Astrocyte (in vitro differentiated cells and primary cell): ENCODE measurements around the gene SCNN1A.

Experiments used
- EZH2 ChIP-seq: IDR thresholded peaks from 2 replicates; pipeline ENCODE4 v1.6.1; 2012; ENCODE audit warnings: mild to moderate bottlenecking, low read length, inconsistent platforms; ENCODE audit not compliant: insufficient read depth
- TF ChIP-seq, protein P1 (sequence below): IDR thresholded peaks from 2 replicates; pipeline ENCODE4 v1.5.1; 2011; ENCODE audit warnings: low read depth, mild to moderate bottlenecking, inconsistent platforms, low read length, moderate library complexity; ENCODE audit not compliant: insufficient read depth

DNA sequence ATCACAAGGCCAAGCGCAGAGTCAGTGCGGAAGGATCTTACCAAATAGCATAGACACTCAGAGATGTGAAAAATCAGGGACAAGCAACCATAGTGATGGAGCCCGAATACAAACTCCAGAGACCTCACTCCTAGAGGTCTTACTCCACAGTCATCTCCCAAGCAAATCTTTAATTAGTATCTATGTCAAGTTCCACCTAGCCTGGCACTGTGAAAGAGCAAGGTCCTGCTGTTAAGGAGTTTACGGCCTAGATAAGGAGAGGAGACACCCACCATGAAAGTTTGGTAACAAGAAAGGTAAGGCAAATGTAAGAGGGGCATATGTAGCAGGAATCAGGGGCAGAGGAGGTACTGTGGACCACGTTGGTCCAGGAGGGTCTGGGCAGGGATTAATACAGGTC, 72.3 kb downstream of the SCNN1A start:
- TF ChIP-seq, protein P1, sequence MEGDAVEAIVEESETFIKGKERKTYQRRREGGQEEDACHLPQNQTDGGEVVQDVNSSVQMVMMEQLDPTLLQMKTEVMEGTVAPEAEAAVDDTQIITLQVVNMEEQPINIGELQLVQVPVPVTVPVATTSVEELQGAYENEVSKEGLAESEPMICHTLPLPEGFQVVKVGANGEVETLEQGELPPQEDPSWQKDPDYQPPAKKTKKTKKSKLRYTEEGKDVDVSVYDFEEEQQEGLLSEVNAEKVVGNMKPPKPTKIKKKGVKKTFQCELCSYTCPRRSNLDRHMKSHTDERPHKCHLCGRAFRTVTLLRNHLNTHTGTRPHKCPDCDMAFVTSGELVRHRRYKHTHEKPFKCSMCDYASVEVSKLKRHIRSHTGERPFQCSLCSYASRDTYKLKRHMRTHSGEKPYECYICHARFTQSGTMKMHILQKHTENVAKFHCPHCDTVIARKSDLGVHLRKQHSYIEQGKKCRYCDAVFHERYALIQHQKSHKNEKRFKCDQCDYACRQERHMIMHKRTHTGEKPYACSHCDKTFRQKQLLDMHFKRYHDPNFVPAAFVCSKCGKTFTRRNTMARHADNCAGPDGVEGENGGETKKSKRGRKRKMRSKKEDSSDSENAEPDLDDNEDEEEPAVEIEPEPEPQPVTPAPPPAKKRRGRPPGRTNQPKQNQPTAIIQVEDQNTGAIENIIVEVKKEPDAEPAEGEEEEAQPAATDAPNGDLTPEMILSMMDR: no peak
- no peak for TF ChIP-seq EZH2
